ENCODE data around the gene MTARC2. TPM values are rescaled to one million over a fixed set of nuclear protein-coding genes. Genes with fewer than 3 reads are reported as not detected.

MTARC2 gene
- total and polyA plus RNA-seq, 2 donors = 1.6 to 9.5 TPM

GRCh38 chr1:220755309-220755708 lies 7.2 kb downstream of the MTARC2 start:
- Histone ChIP-seq H3K27ac (ENCODE audit: low read depth in 1 of 2, low read length in 1 of 2) (no peak overlapping the region), H3K27me3 (ENCODE audit: control insufficient read depth in 2 of 2, insufficient read depth in 1 of 2, low read length in 1 of 2) (no peaks in the 10 kb centered on the region), H3K4me1 (ENCODE audit: control insufficient read depth in 2 of 2, insufficient read depth in 2 of 2, low read length in 2 of 2) (no peaks in the 10 kb centered on the region), H3K4me3 (ENCODE audit: low read length in 2 of 2) (no peak overlapping the region), H3K36me3 (ENCODE audit: control insufficient read depth in 2 of 2, insufficient read depth in 2 of 2, low read length in 1 of 2) (no peaks in the 10 kb centered on the region), H3K9me3 (ENCODE audit: control insufficient read depth in 2 of 2, insufficient read depth in 1 of 2, low read length in 1 of 2) (no peaks in the 10 kb centered on the region)
- 53% methylated on average over 6 of the region's 6 CpGs for WGBS
- DNase-seq (ENCODE audit: low read depth in 6 of 9, low spot score in 9 of 9) = no peak

- Histone ChIP-seq H3K36me3 (ENCODE audit: control insufficient read depth in 2 of 2, insufficient read depth in 2 of 2, low read length in 1 of 2) (no peaks in the 10 kb centered on the region), H3K4me1 (ENCODE audit: control insufficient read depth in 2 of 2, insufficient read depth in 2 of 2, low read length in 2 of 2) (no peaks in the 10 kb centered on the region), H3K27ac (ENCODE audit: low read depth in 1 of 2, low read length in 1 of 2) (no peak overlapping the region), H3K9me3 (ENCODE audit: control insufficient read depth in 2 of 2, insufficient read depth in 1 of 2, low read length in 1 of 2) (no peaks in the 10 kb centered on the region), H3K27me3 (ENCODE audit: control insufficient read depth in 2 of 2, insufficient read depth in 1 of 2, low read length in 1 of 2) (no peaks in the 10 kb centered on the region), H3K4me3 (ENCODE audit: low read length in 2 of 2) (no peak overlapping the region)
- WGBS = 95% methylated on average over 3 of the region's 3 CpGs
- DNase-seq (ENCODE audit: low read depth in 6 of 9, low spot score in 9 of 9) = no peak
Measured at GRCh38 chr1:220757441-220757840, 9.3 kb downstream of the MTARC2 start.

- Histone ChIP-seq H3K27ac (ENCODE audit: low read depth in 1 of 2, low read length in 1 of 2) (no peak overlapping the region), H3K36me3 (ENCODE audit: control insufficient read depth in 2 of 2, insufficient read depth in 2 of 2, low read length in 1 of 2) (no peaks in the 10 kb centered on the region), H3K4me1 (ENCODE audit: control insufficient read depth in 2 of 2, insufficient read depth in 2 of 2, low read length in 2 of 2) (no peaks in the 10 kb centered on the region), H3K9me3 (ENCODE audit: control insufficient read depth in 2 of 2, insufficient read depth in 1 of 2, low read length in 1 of 2) (no peaks in the 10 kb centered on the region), H3K27me3 (ENCODE audit: control insufficient read depth in 2 of 2, insufficient read depth in 1 of 2, low read length in 1 of 2) (no peaks in the 10 kb centered on the region), H3K4me3 (ENCODE audit: low read length in 2 of 2) (no peak overlapping the region)
- no peak for DNase-seq (ENCODE audit: low read depth in 6 of 9, low spot score in 9 of 9)
- WGBS = 98% methylated on average over 3 of the region's 3 CpGs
Measured at GRCh38 chr1:220759147-220759546, 11.0 kb downstream of the MTARC2 start.

- Histone ChIP-seq H3K4me3 (ENCODE audit: low read length in 2 of 2) (no peak overlapping the region), H3K4me1 (ENCODE audit: control insufficient read depth in 2 of 2, insufficient read depth in 2 of 2, low read length in 2 of 2) (no peaks in the 10 kb centered on the region), H3K9me3 (ENCODE audit: control insufficient read depth in 2 of 2, insufficient read depth in 1 of 2, low read length in 1 of 2) (no peaks in the 10 kb centered on the region), H3K27me3 (ENCODE audit: control insufficient read depth in 2 of 2, insufficient read depth in 1 of 2, low read length in 1 of 2) (no peaks in the 10 kb centered on the region), H3K36me3 (ENCODE audit: control insufficient read depth in 2 of 2, insufficient read depth in 2 of 2, low read length in 1 of 2) (no peaks in the 10 kb centered on the region), H3K27ac (ENCODE audit: low read depth in 1 of 2, low read length in 1 of 2) (no peak overlapping the region)
- DNase-seq (ENCODE audit: low read depth in 6 of 9, low spot score in 9 of 9) = no peak
- WGBS = 93% methylated on average over 7 of the region's 7 CpGs
Measured at GRCh38 chr1:220761688-220762427, 13.7 kb downstream of the MTARC2 start.

GRCh38 chr1:220764757-220765156 lies 16.6 kb downstream of the MTARC2 start:
- Histone ChIP-seq H3K27me3 (ENCODE audit: control insufficient read depth in 2 of 2, insufficient read depth in 1 of 2, low read length in 1 of 2) (no peaks in the 10 kb centered on the region), H3K4me1 (ENCODE audit: control insufficient read depth in 2 of 2, insufficient read depth in 2 of 2, low read length in 2 of 2) (no peaks in the 10 kb centered on the region), H3K36me3 (ENCODE audit: control insufficient read depth in 2 of 2, insufficient read depth in 2 of 2, low read length in 1 of 2) (no peaks in the 10 kb centered on the region), H3K4me3 (ENCODE audit: low read length in 2 of 2) (no peak overlapping the region), H3K27ac (ENCODE audit: low read depth in 1 of 2, low read length in 1 of 2) (no peak overlapping the region), H3K9me3 (ENCODE audit: control insufficient read depth in 2 of 2, insufficient read depth in 1 of 2, low read length in 1 of 2) (no peaks in the 10 kb centered on the region)
- DNase-seq (ENCODE audit: low read depth in 6 of 9, low spot score in 9 of 9) = no peak
- WGBS = 97% methylated on average over 3 of the region's 3 CpGs

- H3K4me3 ChIP-seq (ENCODE audit: low read length in 2 of 2) = no peak overlapping the region
- 87% methylated on average over 8 of the region's 8 CpGs for WGBS
- H3K4me1 ChIP-seq (ENCODE audit: control insufficient read depth in 2 of 2, insufficient read depth in 2 of 2, low read length in 2 of 2) = no peaks in the 10 kb centered on the region
- no peaks in the 10 kb centered on the region for H3K9me3 ChIP-seq (ENCODE audit: control insufficient read depth in 2 of 2, insufficient read depth in 1 of 2, low read length in 1 of 2)
- no peaks in the 10 kb centered on the region for H3K27me3 ChIP-seq (ENCODE audit: control insufficient read depth in 2 of 2, insufficient read depth in 1 of 2, low read length in 1 of 2)
- DNase-seq (ENCODE audit: low read depth in 6 of 9, low spot score in 9 of 9) = no peak
- H3K36me3 ChIP-seq (ENCODE audit: control insufficient read depth in 2 of 2, insufficient read depth in 2 of 2, low read length in 1 of 2) = no peaks in the 10 kb centered on the region
- H3K27ac ChIP-seq (ENCODE audit: low read depth in 1 of 2, low read length in 1 of 2) = no peak overlapping the region
Measured at GRCh38 chr1:220767312-220768125, 19.4 kb downstream of the MTARC2 start.

- Histone ChIP-seq H3K36me3 (ENCODE audit: control insufficient read depth in 2 of 2, insufficient read depth in 2 of 2, low read length in 1 of 2) (no peaks in the 10 kb centered on the region), H3K27me3 (ENCODE audit: control insufficient read depth in 2 of 2, insufficient read depth in 1 of 2, low read length in 1 of 2) (no peaks in the 10 kb centered on the region), H3K4me3 (ENCODE audit: low read length in 2 of 2) (no peak overlapping the region), H3K27ac (ENCODE audit: low read depth in 1 of 2, low read length in 1 of 2) (no peak overlapping the region), H3K4me1 (ENCODE audit: control insufficient read depth in 2 of 2, insufficient read depth in 2 of 2, low read length in 2 of 2) (no peaks in the 10 kb centered on the region), H3K9me3 (ENCODE audit: control insufficient read depth in 2 of 2, insufficient read depth in 1 of 2, low read length in 1 of 2) (no peaks in the 10 kb centered on the region)
- no peak for DNase-seq (ENCODE audit: low read depth in 6 of 9, low spot score in 9 of 9)
- WGBS = 93% methylated on average over 5 of the region's 5 CpGs
Measured at GRCh38 chr1:220768126-220768601, 20.0 kb downstream of the MTARC2 start.

GRCh38 chr1:220769205-220769604 lies 21.1 kb downstream of the MTARC2 start:
- Histone ChIP-seq H3K27me3 (ENCODE audit: control insufficient read depth in 2 of 2, insufficient read depth in 1 of 2, low read length in 1 of 2) (no peaks in the 10 kb centered on the region), H3K27ac (ENCODE audit: low read depth in 1 of 2, low read length in 1 of 2) (no peak overlapping the region), H3K9me3 (ENCODE audit: control insufficient read depth in 2 of 2, insufficient read depth in 1 of 2, low read length in 1 of 2) (no peaks in the 10 kb centered on the region), H3K4me1 (ENCODE audit: control insufficient read depth in 2 of 2, insufficient read depth in 2 of 2, low read length in 2 of 2) (no peaks in the 10 kb centered on the region), H3K4me3 (ENCODE audit: low read length in 2 of 2) (no peak overlapping the region), H3K36me3 (ENCODE audit: control insufficient read depth in 2 of 2, insufficient read depth in 2 of 2, low read length in 1 of 2) (no peaks in the 10 kb centered on the region)
- 96% methylated on average over 13 of the region's 13 CpGs for WGBS
- no peak for DNase-seq (ENCODE audit: low read depth in 6 of 9, low spot score in 9 of 9)

GRCh38 chr1:220770245-220770913 lies 22.3 kb downstream of the MTARC2 start:
- H3K9me3 ChIP-seq (ENCODE audit: control insufficient read depth in 2 of 2, insufficient read depth in 1 of 2, low read length in 1 of 2) = no peaks in the 10 kb centered on the region
- no peak overlapping the region for H3K27ac ChIP-seq (ENCODE audit: low read depth in 1 of 2, low read length in 1 of 2)
- no peaks in the 10 kb centered on the region for H3K4me1 ChIP-seq (ENCODE audit: control insufficient read depth in 2 of 2, insufficient read depth in 2 of 2, low read length in 2 of 2)
- no peak for DNase-seq (ENCODE audit: low read depth in 6 of 9, low spot score in 9 of 9)
- 90% methylated on average over 15 of the region's 15 CpGs for WGBS
- no peaks in the 10 kb centered on the region for H3K27me3 ChIP-seq (ENCODE audit: control insufficient read depth in 2 of 2, insufficient read depth in 1 of 2, low read length in 1 of 2)
- H3K4me3 ChIP-seq (ENCODE audit: low read length in 2 of 2) = no peak overlapping the region
- H3K36me3 ChIP-seq (ENCODE audit: control insufficient read depth in 2 of 2, insufficient read depth in 2 of 2, low read length in 1 of 2) = no peaks in the 10 kb centered on the region

Data from thymus (tissue), 11 donors.